Gastroesophageal sphincter (tissue), 3 donors: ENCODE measurements around the gene HEMGN.

Experiments
- CTCF ChIP-seq, 4 experiments: fragments of 200-600 bp in 2 of 4; fragments of 450-650 bp in 2 of 4; sonication (generic) in 1 of 4; IDR thresholded peaks; one replicate each; pipeline ENCODE4 v1.5.1; 2017 to 2019; ENCODE audit warnings: antibody characterized with exemption in 4 of 4, mild to moderate bottlenecking in 2 of 4, moderate library complexity in 2 of 4
- EP300 ChIP-seq: sonication (generic); formaldehyde crosslinking; IDR thresholded peaks from one replicate; pipeline ENCODE4 v1.6.1; 2017; ENCODE audit warnings: antibody characterized with exemption, mild to moderate bottlenecking
- POLR2A ChIP-seq, 2 donors: fragments of 450-650 bp; IDR thresholded peaks; one replicate each; pipeline ENCODE4 v1.6.1; 2017; ENCODE audit warnings: antibody characterized with exemption in 2 of 2, mild to moderate bottlenecking in 2 of 2, moderate library complexity in 1 of 2
- POLR2AphosphoS5 ChIP-seq: sonication (generic); formaldehyde crosslinking; IDR thresholded peaks from one replicate; pipeline ENCODE4 v1.6.1; 2017; ENCODE audit warnings: antibody characterized with exemption

DNA sequence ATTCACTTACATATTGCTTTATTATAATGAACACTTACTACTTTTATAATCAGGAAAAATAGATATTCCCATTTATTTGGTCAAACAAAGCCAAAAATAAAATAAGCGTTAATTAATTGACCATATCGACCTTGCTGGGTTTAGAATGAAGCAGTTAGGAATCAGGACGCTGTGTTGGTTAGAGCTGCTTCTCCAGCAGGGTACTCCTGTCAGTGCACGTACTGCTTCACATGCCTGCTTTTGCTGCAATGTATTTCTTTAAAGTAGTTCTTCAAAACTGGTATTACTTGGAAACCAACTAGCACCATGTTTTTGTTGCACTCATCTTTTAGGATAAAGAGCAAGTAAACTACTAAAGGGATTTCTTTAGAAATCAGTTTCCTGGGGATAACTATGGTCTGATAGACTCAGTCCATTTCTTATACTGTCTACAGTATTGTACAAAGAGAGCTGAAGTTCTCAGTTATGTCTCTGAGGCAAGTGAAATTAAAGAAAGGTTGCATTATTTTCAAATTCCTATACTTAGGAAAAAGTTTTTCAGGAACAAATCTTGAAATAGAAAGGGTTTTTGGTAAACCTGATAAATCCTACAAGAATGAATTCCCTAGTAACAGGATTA is 8.9 kb downstream of the HEMGN start:
- no peak for TF ChIP-seq CTCF (IDR thresholded peaks at IDR 0.05)
- TF ChIP-seq POLR2AphosphoS5: no peak
- no peak for TF ChIP-seq EP300
- no peak for TF ChIP-seq POLR2A (IDR thresholded peaks at IDR 0.05)
